Measurements from ENCODE around the gene ENGASE. TPM values are rescaled to one million over a fixed set of nuclear protein-coding genes. Genes with fewer than 3 reads are reported as not detected.

Gene ENGASE
- total and polyA plus RNA-seq, 2 of the 4 experiments (the other 2 are of a cell fraction), result 3.9 to 12.1 TPM

DNA sequence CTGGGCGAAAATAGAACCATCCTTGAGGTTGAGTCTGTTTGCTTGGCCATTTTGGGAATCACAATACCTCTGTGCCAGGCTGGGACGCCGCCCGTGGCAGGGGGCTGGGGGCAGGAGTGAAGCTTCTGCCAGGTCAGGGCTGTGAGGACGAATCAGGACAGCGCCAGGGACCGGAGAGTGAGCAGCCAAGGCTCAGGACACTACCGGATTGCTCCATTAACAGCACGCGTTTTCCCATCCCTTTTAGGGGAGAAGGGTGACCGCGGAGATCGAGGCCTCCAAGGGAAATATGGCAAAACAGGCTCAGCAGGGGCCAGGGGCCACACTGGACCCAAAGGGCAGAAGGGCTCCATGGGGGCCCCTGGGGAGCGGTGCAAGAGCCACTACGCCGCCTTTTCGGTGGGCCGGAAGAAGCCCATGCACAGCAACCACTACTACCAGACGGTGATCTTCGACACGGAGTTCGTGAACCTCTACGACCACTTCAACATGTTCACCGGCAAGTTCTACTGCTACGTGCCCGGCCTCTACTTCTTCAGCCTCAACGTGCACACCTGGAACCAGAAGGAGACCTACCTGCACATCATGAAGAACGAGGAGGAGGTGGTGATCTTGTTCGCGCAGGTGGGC lies 27.2 kb upstream of the ENGASE start:
- H4K5ac ChIP-seq (ENCODE audit: low read depth, low read length), result no peak overlapping the region
- H3K56ac ChIP-seq (ENCODE audit: extremely low read depth, insufficient read depth, low read length), result no peak overlapping the region
- H2BK120ac ChIP-seq (ENCODE audit: low read depth, low read length), result no peak overlapping the region
- peaks cover 8% of the 10 kb centered on the region; the same call in 1 of the 2 replicates for H3K36me3 ChIP-seq (ENCODE audit: control insufficient read depth, insufficient read depth, low read length)
- WGBS, 2 experiments (ENCODE audit: extremely low coverage in 2 of 2, insufficient read length in 1 of 2), result 90% methylated on average over 6 of the region's 30 CpGs; no CpG with 5 or more reads in 1 of the 2 experiments
- no peak overlapping the region for H2BK15ac ChIP-seq (ENCODE audit: low read depth, low read length)
- intact Hi-C loops (cut with micrococcal nuclease), result loop anchor here (5.0 kb wide), 1 partner anchor 345 kb away; no protein-coding TSS in a partner anchor
- ChIA-PET POLR2A (ENCODE audit: unreplicated experiment) (no interaction called here), CTCF (interaction anchor here (1.4 kb wide), 1 partner anchor 18 kb away, joined by 3 read pairs; no protein-coding TSS in a partner anchor)
- DNase-seq (no peak), ATAC-seq (ENCODE audit: low read depth) (no peak)
- H3K23ac ChIP-seq (ENCODE audit: low read depth, low read length), result no peak overlapping the region
- H3K9me1 ChIP-seq (ENCODE audit: insufficient read depth, low read length), result peaks cover 15% of the 10 kb centered on the region
- H3K27ac ChIP-seq (ENCODE audit: insufficient read depth, low read length), result no peak overlapping the region
- dilution Hi-C loops (cut with HindIII; ENCODE audit: low sequenced_read_pairs, unreplicated experiment), result no loop called here
- no peak overlapping the region for H4K91ac ChIP-seq (ENCODE audit: insufficient read depth, low read depth, low read length)
- TF ChIP-seq CHD1 (IDR thresholded peaks at IDR 0.05; ENCODE audit: low read depth, low read length) (no peak), RAD21 (IDR thresholded peaks at IDR 0.05; ENCODE audit: low read length) (no peak), CEBPB (IDR thresholded peaks at IDR 0.05; ENCODE audit: low read depth, low read length) (no peak), MAFK (IDR thresholded peaks at IDR 0.05; ENCODE audit: low read depth, low read length) (no peak), MXI1 (IDR thresholded peaks at IDR 0.05; ENCODE audit: borderline replicate concordance, low read depth, low read length) (no peak), NFE2L2 (IDR thresholded peaks at IDR 0.05; ENCODE audit: low read depth, low read length) (no peak), MAZ (IDR thresholded peaks at IDR 0.05; ENCODE audit: borderline replicate concordance, low read depth, low read length) (no peak), SMC3 (IDR thresholded peaks at IDR 0.05; ENCODE audit: low read depth, low read length) (no peak), RFX5 (IDR thresholded peaks at IDR 0.05; ENCODE audit: low read depth, low read length) (no peak), BHLHE40 (IDR thresholded peaks at IDR 0.05; ENCODE audit: low read depth, low read length) (no peak), POLR2A (IDR thresholded peaks at IDR 0.05; ENCODE audit: low read depth, low read length) (no peak), FOS (IDR thresholded peaks at IDR 0.05; ENCODE audit: low read depth, low read length) (no peak), RCOR1 (IDR thresholded peaks at IDR 0.05; ENCODE audit: insufficient replicate concordance, low read length) (no peak)
- TF ChIP-seq, protein P1, sequence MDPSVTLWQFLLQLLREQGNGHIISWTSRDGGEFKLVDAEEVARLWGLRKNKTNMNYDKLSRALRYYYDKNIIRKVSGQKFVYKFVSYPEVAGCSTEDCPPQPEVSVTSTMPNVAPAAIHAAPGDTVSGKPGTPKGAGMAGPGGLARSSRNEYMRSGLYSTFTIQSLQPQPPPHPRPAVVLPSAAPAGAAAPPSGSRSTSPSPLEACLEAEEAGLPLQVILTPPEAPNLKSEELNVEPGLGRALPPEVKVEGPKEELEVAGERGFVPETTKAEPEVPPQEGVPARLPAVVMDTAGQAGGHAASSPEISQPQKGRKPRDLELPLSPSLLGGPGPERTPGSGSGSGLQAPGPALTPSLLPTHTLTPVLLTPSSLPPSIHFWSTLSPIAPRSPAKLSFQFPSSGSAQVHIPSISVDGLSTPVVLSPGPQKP (IDR thresholded peaks at IDR 0.05; ENCODE audit: borderline replicate concordance, low read depth, low read length), result no peak
- TF ChIP-seq, protein P2, sequence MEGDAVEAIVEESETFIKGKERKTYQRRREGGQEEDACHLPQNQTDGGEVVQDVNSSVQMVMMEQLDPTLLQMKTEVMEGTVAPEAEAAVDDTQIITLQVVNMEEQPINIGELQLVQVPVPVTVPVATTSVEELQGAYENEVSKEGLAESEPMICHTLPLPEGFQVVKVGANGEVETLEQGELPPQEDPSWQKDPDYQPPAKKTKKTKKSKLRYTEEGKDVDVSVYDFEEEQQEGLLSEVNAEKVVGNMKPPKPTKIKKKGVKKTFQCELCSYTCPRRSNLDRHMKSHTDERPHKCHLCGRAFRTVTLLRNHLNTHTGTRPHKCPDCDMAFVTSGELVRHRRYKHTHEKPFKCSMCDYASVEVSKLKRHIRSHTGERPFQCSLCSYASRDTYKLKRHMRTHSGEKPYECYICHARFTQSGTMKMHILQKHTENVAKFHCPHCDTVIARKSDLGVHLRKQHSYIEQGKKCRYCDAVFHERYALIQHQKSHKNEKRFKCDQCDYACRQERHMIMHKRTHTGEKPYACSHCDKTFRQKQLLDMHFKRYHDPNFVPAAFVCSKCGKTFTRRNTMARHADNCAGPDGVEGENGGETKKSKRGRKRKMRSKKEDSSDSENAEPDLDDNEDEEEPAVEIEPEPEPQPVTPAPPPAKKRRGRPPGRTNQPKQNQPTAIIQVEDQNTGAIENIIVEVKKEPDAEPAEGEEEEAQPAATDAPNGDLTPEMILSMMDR (conservative IDR thresholded peaks at IDR 0.05; ENCODE audit: low read depth, low read length), result no peak
- TF ChIP-seq, protein P3, sequence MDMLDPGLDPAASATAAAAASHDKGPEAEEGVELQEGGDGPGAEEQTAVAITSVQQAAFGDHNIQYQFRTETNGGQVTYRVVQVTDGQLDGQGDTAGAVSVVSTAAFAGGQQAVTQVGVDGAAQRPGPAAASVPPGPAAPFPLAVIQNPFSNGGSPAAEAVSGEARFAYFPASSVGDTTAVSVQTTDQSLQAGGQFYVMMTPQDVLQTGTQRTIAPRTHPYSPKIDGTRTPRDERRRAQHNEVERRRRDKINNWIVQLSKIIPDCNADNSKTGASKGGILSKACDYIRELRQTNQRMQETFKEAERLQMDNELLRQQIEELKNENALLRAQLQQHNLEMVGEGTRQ (IDR thresholded peaks at IDR 0.05; ENCODE audit: low read depth, low read length), result no peak
- H2BK20ac ChIP-seq (ENCODE audit: low read depth, low read length), result no peak overlapping the region
- H2AFZ ChIP-seq (replicated peaks; ENCODE audit: low read length, poor library complexity), result no peak overlapping the region
- no peak overlapping the region for H3K4me3 ChIP-seq (ENCODE audit: insufficient read depth, low read depth, low read length)
- no peak overlapping the region for H3K14ac ChIP-seq (replicated peaks; ENCODE audit: low read depth, low read length)
- in situ Hi-C loops (cut with MboI; ENCODE audit: low sequenced_read_pairs), result no loop called here
- H3K27me3 ChIP-seq (ENCODE audit: control insufficient read depth, insufficient read depth, low read length), result no peaks in the 10 kb centered on the region; the same call in 1 of the 2 replicates
- 0 out of 4 replicates have a peak, but pooled peaks cover 0 to 5% of the 10 kb centered on the region in 2 experiments for H3K79me1 ChIP-seq (ENCODE audit: low read depth in 1 of 2, low read length in 2 of 2)
- no peak overlapping the region for H3K4ac ChIP-seq (ENCODE audit: low read depth, low read length)
- H4K8ac ChIP-seq (ENCODE audit: low read depth in 2 of 2, low read length in 2 of 2), result no peak overlapping the region
- no peak overlapping the region for H3K9ac ChIP-seq (ENCODE audit: low read depth, low read length)
- H3K4me2 ChIP-seq (ENCODE audit: low read depth, low read length), result no peak overlapping the region
- BruUV-seq (replicated peaks), result no TSS peak
- H3K4me1 ChIP-seq (ENCODE audit: control insufficient read depth, insufficient read depth, low read length), result no peaks in the 10 kb centered on the region
- no peak overlapping the region for H2AK9ac ChIP-seq (replicated peaks; ENCODE audit: low read depth, low read length, poor library complexity)
- no peaks in the 10 kb centered on the region for H3K9me3 ChIP-seq (ENCODE audit: control insufficient read depth, insufficient read depth, low read length)
- no peaks in the 10 kb centered on the region; the same call in 1 of the 2 replicates for H4K20me1 ChIP-seq (ENCODE audit: insufficient read depth, low read length)
- no peak overlapping the region for H2BK5ac ChIP-seq (ENCODE audit: low read depth, low read length, poor library complexity, severe bottlenecking)
- H3K18ac ChIP-seq (ENCODE audit: low read depth, low read length), result no peak overlapping the region
- H2AK5ac ChIP-seq (ENCODE audit: low read depth, low read length), result no peak overlapping the region
